A673 (cell line): Measurements from ENCODE around the gene ATG4D. TPM values are rescaled to one million over a fixed set of nuclear protein-coding genes. Genes with fewer than 3 reads are reported as not detected.

Experiments
- Bru-seq: library from RNA; stranded (reverse); fragments of 400-500 nt; gene quantifications from one replicate; lab custom pipeline; 2021; lab: Mats Ljungman, UMichigan
- BruChase-seq, 2 experiments: library from RNA; stranded (reverse); fragments of 400-500 nt; gene quantifications; one replicate each; lab custom pipeline; 2021; lab: Mats Ljungman, UMichigan
- BruUV-seq: library from RNA; stranded (reverse); fragments of 400-500 nt; replicated peaks from 2 replicates; lab custom pipeline; 2021; lab: Mats Ljungman, UMichigan
- CTCF ChIA-PET: fragments of 300-600 bp; sonication (Branson Sonifier 250); formaldehyde crosslinking; loops from one replicate; lab custom pipeline; 2022; ENCODE audit warnings: antibody characterized with exemption; lab: Charles Lee
- POLR2A ChIA-PET: fragments of 300-600 bp; sonication (Branson Sonifier 250); formaldehyde crosslinking; loops from one replicate; lab custom pipeline; 2022; ENCODE audit warnings: antibody characterized with exemption; ENCODE audit not compliant: low non-redundant PET; lab: Charles Lee
- DNase-seq: peaks from one replicate; pipeline ENCODE4 v3.0.0-alpha.2; 2015; ENCODE audit warnings: low spot score
- H3K27ac ChIP-seq: fragments of 200-600 bp; sonication (generic); 2 replicates; pipeline ENCODE4 v1.5.1; 2016; ENCODE audit warnings: mixed run types, low read depth, mild to moderate bottlenecking, mixed read lengths, antibody characterized with exemption, low read length; ENCODE audit not compliant: poor library complexity, severe bottlenecking
- H3K27me3 ChIP-seq: fragments of 200-600 bp; sonication (generic); replicated peaks from 2 replicates; pipeline ENCODE4 v1.6.1; 2017; ENCODE audit warnings: mixed run types, low read depth, mild to moderate bottlenecking, mixed read lengths, antibody characterized with exemption, low read length; ENCODE audit not compliant: insufficient read depth, poor library complexity
- H3K36me3 ChIP-seq: fragments of 200-600 bp; sonication (generic); 2 replicates; pipeline ENCODE4 v1.6.1; 2016; ENCODE audit warnings: mixed run types, mild to moderate bottlenecking, mixed read lengths, antibody characterized with exemption, low read length; ENCODE audit not compliant: insufficient read depth, poor library complexity, severe bottlenecking
- H3K4me1 ChIP-seq: fragments of 200-600 bp; sonication (generic); 2 replicates; pipeline ENCODE4 v1.6.1; 2017; ENCODE audit warnings: mixed run types, mild to moderate bottlenecking, mixed read lengths, antibody characterized with exemption, low read length; ENCODE audit not compliant: insufficient read depth, poor library complexity, severe bottlenecking
- H3K4me3 ChIP-seq: fragments of 200-600 bp; sonication (generic); 2 replicates; pipeline ENCODE4 v1.5.1; 2016; ENCODE audit warnings: low read depth, mixed run types, mild to moderate bottlenecking, mixed read lengths, low read length; ENCODE audit not compliant: poor library complexity, severe bottlenecking
- H3K9me3 ChIP-seq: fragments of 200-600 bp; sonication (generic); 2 replicates; pipeline ENCODE4 v1.6.1; 2016; ENCODE audit warnings: mixed run types, low read depth, mild to moderate bottlenecking, mixed read lengths, antibody characterized with exemption, low read length; ENCODE audit not compliant: poor library complexity, severe bottlenecking
- CTCF ChIP-seq: fragments of 300-800, 200-600 bp; sonication (generic); conservative IDR thresholded peaks from 2 replicates; pipeline ENCODE4 v1.5.1; 2017; ENCODE audit warnings: low read depth, mild to moderate bottlenecking, antibody characterized with exemption, low read length, moderate library complexity, mixed read lengths
- EZH2 ChIP-seq: fragments of 200-600 bp; sonication (generic); IDR thresholded peaks from 2 replicates; pipeline ENCODE4 v1.6.1; 2017; ENCODE audit warnings: borderline replicate concordance, low read depth, mild to moderate bottlenecking, mixed read lengths, antibody characterized with exemption, low read length; ENCODE audit not compliant: poor library complexity, severe bottlenecking
- intact Hi-C: fragments of 100-400 bp; cut with micrococcal nuclease; formaldehyde crosslinking; loops from one replicate; pipeline ENCODE4 v1.10.0; 2022; ENCODE audit not compliant: unreplicated experiment
- long read RNA-seq: library from polyadenylated mRNA; stranded (forward); transcript quantifications from one replicate; pipeline ENCODE4 v2.0.0, GENCODE V29; 2022
- total RNA-seq: library from RNA; stranded (reverse); gene quantifications from 2 replicates; pipeline ENCODE4 v1.2.3, GENCODE V29; 2021

Gene ATG4D
- 52.1 and 57.1 TPM in 2 replicates for total RNA-seq
- percentile 62 among the genes with signal in this experiment for Bru-seq, nascent RNA
- percentile 61 among the genes with signal in this experiment for BruChase-seq, experiment 1, labeled RNA remaining after a 2-hour chase
- BruChase-seq, experiment 2, labeled RNA remaining after a 6-hour chase, result percentile 73 among the genes with signal in this experiment
- long read RNA-seq, transcript ATG4D-201 (10 exons, 1,949 nt), result major isoform, 58 of 120 reads
- long read RNA-seq, transcript ATG4D-204 (10 exons, 1,752 nt), result minor isoform, 21 of 120 reads
- long read RNA-seq, partial matches to known transcripts, result 2 of 120 reads
- long read RNA-seq, other reads (novel, unspliced or antisense), result 36 of 120 reads

DNA sequence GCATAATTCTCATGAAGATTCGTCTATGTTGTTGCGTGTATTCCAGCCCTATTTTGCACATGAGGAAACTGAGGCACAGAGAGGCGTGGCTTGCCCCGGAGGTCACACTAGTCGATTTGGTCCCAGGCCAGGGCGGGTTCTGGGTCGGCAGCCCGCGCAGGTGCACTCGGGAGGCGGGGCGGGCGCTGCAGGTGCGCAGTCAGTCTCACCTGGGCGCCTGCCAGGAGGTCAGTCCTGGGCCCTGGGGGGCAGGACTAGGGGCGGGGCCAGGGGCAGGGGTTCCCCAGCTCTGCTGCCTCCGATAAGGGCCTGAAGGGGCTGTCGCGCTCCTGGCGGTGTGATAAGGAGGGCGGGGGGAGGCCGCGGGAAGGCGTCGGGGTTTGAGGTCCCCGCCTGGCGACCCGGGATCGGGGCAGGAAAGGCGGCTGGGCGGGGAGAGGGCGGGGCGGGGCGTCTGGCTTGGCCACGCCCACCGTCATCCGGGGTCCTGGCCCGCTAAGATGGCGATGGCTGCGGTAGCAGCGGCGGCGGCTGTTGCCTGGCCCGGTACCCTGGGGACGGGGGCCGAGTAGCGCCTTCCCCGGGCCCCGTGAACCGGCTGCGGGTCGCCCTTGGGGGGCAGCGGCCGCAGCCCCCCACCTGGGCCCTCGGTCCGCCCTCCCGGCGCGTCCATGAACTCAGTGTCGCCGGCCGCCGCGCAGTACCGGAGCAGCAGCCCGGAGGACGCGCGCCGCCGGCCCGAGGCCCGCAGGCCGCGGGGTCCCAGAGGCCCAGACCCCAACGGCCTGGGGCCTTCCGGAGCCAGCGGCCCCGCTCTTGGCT is at the start of gene ATG4D:
TSS of gene ATG4D (plus strand) at position 485 of the 822 bp plus-strand sequence. CDS start at position 672, 187 bp downstream.
- Histone ChIP-seq H3K4me1 (peaks cover 12% of the 10 kb centered on the region), H3K9me3 (no peaks in the 10 kb centered on the region), H3K27me3 (no peaks in the 10 kb centered on the region), H3K4me3 (peak within 1 kb of the TSS; percentile 95), H3K36me3 (peaks cover 6% of the 10 kb centered on the region), H3K27ac (peak within 1 kb of the TSS; percentile 94)
- no peak for TF ChIP-seq EZH2
- no peak for TF ChIP-seq CTCF
- POLR2A ChIA-PET, result no interaction called here
- intact Hi-C loops, result no loop called here
- DNase-seq, result peak; percentile 86
- BruUV-seq, result no TSS peak
- CTCF ChIA-PET, result no interaction called here

GRCh38 chr19:10497371-10497770 is 46.3 kb upstream of the ATG4D start:
- H3K4me1 ChIP-seq, result no peaks in the 10 kb centered on the region
- ChIA-PET CTCF (no interaction called here), POLR2A (interaction anchor here (0.7 kb wide), 1 partner anchor 17 kb away, joined by 4 read pairs; no protein-coding TSS in a partner anchor)

More at GRCh38 chr19:10497371-10497770, 46.3 kb upstream of the ATG4D start:
- DNase-seq, result no peak
- BruUV-seq, result no TSS peak
- H3K27me3 ChIP-seq, result no peaks in the 10 kb centered on the region
- no peak overlapping the region for H3K27ac ChIP-seq
- peaks cover 43% of the 10 kb centered on the region for H3K36me3 ChIP-seq
- TF ChIP-seq CTCF (no peak), EZH2 (no peak)
- intact Hi-C loops, result no loop called here
- H3K9me3 ChIP-seq, result no peaks in the 10 kb centered on the region
- no peak overlapping the region for H3K4me3 ChIP-seq
